HG03571 (cell line): Measurements from ENCODE around the gene LOX.

ENCODE experiments used
- ATAC-seq: cut with Tn5 transposase; IDR thresholded peaks from one replicate; pipeline ENCODE4 v1.9.1; 2021; ENCODE audit not compliant: unreplicated experiment

LOX gene

DNA sequence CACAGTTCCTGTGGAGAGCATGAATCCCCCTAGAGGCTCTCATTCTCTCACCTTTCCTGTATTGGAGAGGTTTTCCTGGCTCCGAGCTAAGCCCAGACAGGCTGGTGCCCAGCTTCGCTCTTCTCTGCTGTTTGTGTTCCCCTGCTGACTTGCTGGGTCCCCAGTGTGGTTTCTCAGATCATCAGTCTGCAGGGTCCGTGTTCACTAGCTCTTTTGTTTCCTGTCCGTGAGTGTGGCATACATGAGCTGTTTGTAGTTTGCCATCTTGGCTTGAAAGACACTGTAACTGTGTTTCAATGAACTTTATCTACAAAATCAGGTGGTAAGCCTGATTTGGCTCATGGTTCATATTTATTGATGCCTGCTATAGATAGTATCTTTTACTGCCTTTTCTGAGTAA, 23.8 kb downstream of the LOX start:
- ATAC-seq: no peak

DNA sequence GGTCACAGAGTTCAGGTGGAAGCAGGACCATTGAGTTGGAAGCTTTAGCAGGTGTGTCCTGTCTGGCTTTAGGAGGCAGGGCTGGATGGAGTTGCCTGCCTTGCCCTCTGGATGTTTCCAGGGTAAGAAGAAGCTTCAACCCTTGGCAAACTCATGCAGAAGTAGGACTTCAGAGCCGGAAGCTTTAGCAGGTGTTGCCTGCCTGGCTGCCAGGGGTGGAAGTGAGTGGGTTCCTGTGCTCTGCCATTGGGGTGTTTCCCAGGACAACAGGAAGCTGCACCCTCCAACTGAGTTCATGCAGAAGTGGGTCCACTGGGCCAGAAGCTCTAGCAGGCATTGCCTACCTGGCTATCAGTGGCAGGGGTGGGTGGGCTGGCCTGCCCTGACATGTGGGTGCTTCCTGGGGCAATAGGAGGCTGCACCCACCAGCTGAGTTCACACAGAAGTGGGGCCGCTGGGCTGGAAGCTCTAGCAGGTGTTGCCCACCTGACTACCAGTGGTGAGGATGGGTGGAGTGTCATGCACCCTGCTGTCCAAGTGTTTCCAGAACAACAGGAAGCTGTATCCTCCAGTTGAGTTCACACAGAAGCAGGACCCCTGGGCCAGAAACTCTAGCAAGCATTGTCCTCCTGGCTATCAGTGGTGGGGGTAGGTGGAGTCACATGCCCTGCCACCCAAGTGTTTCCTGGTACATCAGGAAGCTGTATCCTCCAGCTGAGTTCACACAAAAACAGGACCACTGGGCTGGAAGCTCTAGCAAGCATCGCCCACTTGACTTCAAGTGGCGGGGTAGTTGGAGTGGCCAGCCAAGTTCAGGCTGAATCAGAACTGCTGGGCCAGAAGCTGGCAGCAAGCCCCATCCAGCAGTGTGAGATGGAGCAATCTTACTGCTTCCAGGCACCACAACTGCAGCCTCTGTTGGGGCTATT, 24.6 kb downstream of the LOX start:
- no peak for ATAC-seq

DNA sequence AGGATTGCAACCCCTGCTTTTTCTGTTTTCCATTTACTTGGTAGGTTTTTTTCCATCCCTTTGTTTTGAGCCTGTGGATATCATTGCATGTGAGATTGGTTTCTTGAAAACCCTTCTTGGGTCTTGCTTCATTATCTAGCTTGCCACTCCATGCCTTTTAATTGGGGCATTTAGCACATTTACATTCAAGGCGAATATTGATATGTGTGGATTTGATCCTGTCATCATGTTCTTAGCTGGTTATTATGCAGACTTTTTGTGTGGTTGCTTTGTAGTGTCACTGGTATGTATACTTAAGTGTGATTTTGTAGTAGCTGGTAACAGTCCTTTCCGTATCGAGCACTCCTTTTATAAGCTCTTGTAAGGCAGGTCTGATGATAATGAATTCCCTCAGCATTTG, 26.5 kb downstream of the LOX start:
- no peak for ATAC-seq

DNA sequence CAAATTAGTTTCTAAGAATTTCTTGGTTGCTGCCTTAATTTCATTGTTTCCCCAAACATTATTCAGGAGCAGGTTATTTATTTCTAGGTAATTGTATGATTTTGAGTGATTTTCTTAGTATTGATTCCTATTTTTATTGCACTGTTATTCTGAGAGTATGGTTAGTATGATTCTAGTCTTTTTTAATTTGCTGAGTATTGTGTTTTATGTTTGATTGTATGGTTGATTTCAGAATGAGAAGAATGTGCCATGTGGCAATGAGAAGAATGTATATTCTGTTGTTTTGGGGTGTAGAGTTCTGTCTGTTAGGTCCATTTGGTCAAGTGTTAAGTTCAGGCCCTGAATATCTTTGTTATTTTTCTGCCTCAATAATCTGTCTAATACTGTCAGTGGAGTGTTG, 27.1 kb downstream of the LOX start:
- ATAC-seq: no peak

DNA sequence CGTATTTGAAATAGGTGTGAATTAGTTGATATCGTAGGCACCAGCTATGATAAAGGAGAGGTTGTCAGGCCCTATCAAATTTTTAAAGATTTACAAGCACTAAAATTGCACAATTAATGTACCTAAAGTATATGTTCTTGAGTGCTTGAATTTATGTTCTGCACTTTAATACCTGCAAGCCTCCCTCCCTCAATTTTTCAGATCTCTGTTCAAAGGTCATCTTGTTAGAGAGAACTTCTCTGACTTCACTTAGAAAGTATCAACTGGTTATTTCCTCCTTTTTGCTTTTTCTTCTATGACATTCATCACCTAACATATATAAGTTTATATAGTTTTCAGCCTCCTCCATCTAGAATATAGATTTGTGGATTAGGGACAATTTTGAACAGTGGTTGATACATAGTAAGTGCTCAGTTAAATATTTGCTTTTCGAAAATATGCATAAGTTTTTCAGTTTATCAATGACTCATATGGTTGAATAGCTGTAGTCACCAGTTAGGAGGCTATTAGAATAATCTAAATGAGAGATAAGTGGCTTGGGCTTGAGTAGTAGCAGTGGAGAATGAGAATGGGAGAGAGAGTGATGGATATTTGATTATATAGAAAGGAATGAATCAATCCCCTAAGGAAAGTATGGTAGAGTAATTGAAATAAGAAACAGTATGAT, 37.3 kb downstream of the LOX start:
- no peak for ATAC-seq

DNA sequence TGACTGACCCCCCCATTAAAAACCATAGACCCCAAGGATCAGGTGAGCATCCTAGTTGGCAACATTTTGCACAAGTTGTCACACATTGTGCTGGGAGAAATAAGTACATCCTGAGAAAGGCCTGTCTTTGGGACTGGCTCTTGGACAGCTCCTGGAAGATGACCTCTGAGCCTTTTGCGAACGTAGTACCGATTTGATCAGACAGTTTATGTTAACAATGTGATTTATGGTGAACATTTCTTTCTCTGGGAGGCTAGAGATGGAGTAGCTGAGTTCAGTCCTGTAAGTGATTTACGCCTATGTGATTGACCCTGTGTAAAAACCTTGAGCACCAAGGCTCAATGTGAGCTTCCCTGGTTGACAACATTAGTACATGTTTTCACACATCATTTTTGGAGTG, 41.7 kb downstream of the LOX start:
- ATAC-seq: no peak

DNA sequence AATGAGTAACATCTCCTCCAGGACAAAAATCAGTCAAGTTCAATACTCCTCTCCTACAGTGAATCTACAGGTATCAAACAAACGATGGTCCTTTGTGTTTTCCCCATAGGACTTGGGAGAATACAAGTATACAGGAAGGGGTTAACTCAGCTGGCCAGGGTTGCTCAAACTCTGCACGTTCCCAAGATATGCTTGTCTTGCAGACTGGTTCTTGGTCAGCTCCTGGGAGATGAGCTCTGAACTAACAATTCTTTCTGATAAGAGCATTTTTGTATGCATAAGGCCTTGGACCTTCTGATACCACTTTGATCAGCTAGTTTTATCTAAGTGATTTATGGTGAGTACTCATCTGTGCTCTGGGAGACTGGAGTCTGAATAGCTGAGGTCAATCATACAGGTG, 42.1 kb downstream of the LOX start:
- ATAC-seq: no peak

DNA sequence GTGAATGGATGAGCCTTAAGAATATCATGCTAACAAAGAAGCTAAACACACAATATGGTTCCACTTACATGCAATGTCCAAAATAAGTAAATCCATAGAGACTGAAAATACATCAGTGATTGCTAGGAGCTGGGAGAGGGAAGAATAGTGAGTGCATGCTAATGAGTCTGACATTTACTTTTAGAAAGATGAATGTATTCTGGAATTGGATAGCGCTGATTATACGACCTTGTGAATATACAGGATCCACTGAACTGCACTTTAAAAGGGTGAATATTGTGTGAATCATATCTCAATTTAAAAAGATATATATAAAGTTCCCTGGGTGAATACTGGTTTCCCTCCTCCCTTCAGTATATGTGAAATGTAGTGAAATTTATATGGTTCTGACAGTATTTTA, 46.2 kb downstream of the LOX start:
- no peak for ATAC-seq

DNA sequence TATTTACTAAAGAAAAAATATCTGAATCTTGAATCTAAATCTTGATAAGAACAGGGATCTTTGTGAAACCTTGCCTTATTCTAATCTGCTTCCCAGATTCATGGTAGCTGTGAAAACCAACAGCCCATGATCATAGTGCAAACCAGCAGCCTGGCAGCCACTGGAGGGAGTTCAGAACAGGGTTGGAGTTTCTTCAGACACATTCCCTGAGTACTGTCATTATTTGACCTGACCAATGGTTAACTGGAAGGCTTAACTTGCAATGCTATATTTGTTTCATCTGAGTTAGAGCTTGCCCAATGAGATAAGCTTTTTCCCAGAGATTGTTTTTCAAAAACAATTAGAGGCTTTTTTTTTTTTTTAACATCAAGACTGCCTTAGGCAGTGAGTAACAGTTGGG, 47.8 kb downstream of the LOX start:
- ATAC-seq: no peak

DNA sequence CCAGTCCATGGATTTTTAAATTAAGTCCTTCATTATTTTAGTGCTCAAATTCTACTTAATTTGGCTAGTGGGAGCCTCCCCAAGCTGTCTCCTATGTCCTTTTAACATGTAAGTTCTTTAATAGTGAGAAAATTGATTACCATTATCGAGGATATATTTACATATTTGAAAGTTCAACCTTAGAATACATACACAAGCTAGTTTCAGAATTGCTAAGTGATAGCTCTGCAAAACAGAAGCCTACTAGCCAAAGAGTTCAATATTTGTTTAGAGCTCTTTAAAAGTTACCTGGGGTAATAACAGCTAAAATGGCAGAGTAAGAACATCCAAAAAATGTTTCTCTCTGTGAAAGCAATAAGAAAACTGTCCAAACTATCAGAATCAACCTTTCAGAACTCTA, 48.2 kb downstream of the LOX start:
- no peak for ATAC-seq

DNA sequence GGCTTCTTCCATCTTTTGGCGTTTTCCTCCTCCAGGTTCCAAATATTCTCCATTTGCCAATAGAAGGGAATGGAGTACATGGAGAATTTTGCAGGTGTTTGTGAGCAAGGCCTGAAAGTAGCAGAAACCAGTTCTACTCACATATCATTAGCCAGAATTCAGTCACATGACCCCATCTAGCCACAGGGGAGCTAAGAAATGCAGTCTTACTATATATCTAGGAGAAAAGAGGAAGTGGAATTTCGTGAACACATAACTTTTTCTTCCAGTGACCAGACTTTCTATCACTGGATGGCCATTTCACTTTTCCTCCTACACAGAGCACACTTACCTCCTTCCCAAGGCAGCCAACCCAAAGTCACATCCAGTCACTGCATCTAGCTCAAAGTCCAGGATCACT, 55.1 kb downstream of the LOX start:
- no peak for ATAC-seq

DNA sequence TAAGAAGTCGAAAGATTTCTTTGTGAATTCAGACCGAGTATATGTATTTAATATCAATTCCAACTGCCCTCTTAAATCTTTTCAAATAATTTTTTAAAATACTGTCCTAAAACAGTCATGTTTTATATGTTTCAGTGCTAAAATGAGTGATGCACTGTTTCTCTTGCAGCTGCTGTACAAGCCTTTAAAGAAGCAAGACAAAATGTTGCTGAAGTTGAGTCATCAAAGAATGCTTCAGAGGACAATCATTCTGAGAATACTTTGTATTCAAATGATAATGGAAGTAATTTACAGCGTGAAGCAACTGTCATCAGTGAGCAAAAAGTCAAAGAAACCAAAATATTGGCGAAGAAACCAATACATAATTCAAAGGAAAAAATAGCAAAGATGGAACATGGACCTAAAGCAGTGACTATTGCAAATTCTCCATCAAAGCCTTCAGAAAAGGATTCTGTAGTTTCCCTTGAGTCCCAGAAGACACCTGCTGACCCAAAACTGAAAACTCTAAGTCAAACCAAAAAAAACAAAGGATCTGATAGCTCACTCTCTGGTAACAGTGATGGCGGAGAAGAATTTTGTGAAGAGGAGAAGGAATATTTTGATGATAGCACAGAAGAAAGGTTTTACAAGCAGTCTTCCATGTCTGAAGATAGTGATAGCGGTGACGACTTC, 58.0 kb downstream of the LOX start:
- no peak for ATAC-seq

DNA sequence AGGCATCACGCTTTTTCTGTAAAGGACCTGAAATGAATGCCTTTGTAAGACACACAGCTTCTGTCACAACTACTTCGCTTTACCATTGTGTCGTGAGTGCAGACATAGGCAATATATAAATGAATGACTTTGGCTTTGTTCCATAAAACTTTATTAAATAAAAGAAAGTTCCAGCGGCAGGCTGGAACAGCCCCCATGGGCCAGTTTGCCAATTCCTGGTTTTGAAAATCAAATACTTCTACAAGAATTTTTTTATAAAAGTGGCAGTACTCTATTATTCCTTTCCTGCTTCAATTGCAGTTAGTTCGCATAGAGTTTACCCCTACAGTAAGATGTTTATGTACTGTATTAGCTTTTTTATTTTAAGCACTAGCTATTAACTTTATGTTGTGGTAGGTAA, 62.6 kb downstream of the LOX start:
- ATAC-seq: no peak

DNA sequence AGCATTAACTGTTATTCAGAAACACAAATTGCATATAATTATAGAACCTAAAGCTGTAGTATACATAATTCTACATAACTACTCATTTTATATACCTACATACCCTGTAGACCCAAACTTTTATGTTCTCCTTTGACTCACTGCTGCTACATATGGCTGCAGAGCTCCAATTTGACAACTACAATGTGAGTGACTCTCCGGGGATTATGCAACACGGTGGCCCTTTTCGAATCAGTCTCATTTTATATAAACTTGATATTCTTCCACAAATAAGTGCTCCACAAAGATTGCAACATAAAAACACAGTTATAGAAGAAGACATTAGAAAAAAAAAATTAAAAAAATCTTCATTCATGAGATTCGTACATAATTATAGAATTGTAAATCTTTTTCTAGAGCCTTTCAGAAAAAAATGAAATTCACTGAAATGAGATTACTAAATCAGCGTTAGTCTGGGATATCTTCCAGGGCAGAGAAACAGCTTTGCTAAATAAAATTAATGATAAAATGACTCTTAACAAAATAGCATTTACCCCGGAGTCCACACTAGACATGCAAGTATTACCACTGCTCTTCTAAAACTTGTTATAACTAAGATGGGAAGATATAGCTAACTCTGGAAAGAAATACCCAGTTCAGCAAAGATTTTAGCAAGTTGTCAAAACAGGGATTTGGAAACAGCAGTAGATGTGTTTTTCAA, 63.7 kb downstream of the LOX start:
- no peak for ATAC-seq
